HG03159 (cell line): Measurements from ENCODE around the gene DIPK1A.
"Not testable (repeated sequence)": the region's sequence is repeated elsewhere in the genome, so short reads cannot be mapped to it uniquely, and the experiment has no call there.

ENCODE experiments used
- ATAC-seq: cut with Tn5 transposase; IDR thresholded peaks from one replicate; pipeline ENCODE4 v1.9.1; 2021; ENCODE audit warnings: mild to moderate bottlenecking, moderate library complexity; ENCODE audit not compliant: unreplicated experiment

Gene DIPK1A

GRCh38 chr1:92980732-92981647 lies 19.7 kb upstream of the DIPK1A start:
- ATAC-seq = peak; percentile 54

- ATAC-seq = peak; percentile 80
Measured at GRCh38 chr1:92975551-92976232, 14.4 kb upstream of the DIPK1A start.

- not testable (repeated sequence) for ATAC-seq
Measured at GRCh38 chr1:92974112-92974511, 12.8 kb upstream of the DIPK1A start.

GRCh38 chr1:92973203-92973897 lies 12.1 kb upstream of the DIPK1A start:
- ATAC-seq = no peak

GRCh38 chr1:92972409-92973129 lies 11.3 kb upstream of the DIPK1A start:
- ATAC-seq = no peak

- not testable (repeated sequence) for ATAC-seq
Measured at GRCh38 chr1:92971932-92972331, 10.7 kb upstream of the DIPK1A start.

- no peak for ATAC-seq
Measured at GRCh38 chr1:92970990-92971689, 9.9 kb upstream of the DIPK1A start.

- no peak for ATAC-seq
Measured at GRCh38 chr1:92969517-92969916, 8.3 kb upstream of the DIPK1A start.

GRCh38 chr1:92968138-92969032 lies 7.1 kb upstream of the DIPK1A start:
- no peak for ATAC-seq

GRCh38 chr1:92964998-92965397 lies 3.7 kb upstream of the DIPK1A start:
- ATAC-seq = no peak

GRCh38 chr1:92964316-92964715 lies 3.1 kb upstream of the DIPK1A start:
- no peak for ATAC-seq

- peak; percentile 63 for ATAC-seq
Measured at GRCh38 chr1:92961896-92962752, 862 bp upstream of the DIPK1A start.

GRCh38 chr1:92960395-92961130 lies 699 bp downstream of the DIPK1A start:
- peak; percentile 39 for ATAC-seq

- ATAC-seq = no peak
Measured at GRCh38 chr1:92958203-92958970, 2.9 kb downstream of the DIPK1A start.

- no peak for ATAC-seq
Measured at GRCh38 chr1:92957030-92957734, 4.1 kb downstream of the DIPK1A start.
